GM18861 (cell line): Measurements from ENCODE around the gene PPP4C.

Experiments used
- ATAC-seq: cut with Tn5 transposase; IDR thresholded peaks from one replicate; pipeline ENCODE4 v1.9.1; 2021; ENCODE audit not compliant: unreplicated experiment

Gene PPP4C

DNA sequence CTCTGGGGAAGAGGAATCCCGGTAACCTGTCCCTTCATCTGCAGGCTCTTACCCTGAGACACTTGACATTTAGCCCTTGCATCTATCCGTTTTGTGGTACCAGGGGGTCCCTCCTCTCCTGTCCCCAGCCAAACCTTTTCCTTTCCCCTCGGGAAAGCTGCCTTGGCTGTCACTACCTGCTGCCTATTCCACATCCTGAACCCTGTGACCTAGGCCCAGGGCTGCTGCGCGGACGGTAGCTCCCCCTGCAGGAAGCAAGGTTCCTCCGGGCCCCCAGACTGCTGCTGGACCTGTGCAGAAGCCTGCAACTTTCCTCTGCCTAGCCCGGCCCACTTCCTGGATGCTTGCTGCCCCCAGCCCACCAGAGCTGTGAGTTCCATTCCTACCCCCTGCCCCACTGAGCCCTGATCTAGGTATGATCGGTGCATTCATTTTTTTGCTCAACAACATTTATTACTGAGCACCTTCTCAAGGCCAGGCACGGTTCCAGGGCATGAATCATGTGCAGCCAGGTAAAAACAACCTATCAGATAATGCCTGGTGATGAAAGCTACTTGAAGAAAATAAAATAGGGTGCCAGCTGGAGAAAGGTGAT lies 20.7 kb upstream of the PPP4C start:
- ATAC-seq, result no peak

DNA sequence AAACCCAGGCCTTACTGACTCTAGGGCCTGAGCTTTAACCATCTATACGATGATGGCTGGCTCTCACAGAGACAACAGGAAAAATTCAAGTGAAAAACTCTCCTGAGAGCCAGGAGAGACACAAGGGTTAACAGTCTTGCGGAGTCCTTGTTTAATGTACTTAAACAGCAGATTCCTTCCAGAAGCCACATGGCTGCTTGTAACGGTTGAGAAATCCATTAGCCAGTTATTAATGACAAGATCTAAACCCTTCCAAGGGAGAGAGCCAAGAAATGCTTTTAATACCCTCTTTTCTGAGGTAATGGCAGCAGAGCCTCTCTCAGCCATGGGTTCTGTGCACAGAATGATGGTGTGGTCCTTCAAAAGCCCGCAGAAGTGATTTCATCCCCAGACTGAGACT lies 15.4 kb upstream of the PPP4C start:
- no peak for ATAC-seq

DNA sequence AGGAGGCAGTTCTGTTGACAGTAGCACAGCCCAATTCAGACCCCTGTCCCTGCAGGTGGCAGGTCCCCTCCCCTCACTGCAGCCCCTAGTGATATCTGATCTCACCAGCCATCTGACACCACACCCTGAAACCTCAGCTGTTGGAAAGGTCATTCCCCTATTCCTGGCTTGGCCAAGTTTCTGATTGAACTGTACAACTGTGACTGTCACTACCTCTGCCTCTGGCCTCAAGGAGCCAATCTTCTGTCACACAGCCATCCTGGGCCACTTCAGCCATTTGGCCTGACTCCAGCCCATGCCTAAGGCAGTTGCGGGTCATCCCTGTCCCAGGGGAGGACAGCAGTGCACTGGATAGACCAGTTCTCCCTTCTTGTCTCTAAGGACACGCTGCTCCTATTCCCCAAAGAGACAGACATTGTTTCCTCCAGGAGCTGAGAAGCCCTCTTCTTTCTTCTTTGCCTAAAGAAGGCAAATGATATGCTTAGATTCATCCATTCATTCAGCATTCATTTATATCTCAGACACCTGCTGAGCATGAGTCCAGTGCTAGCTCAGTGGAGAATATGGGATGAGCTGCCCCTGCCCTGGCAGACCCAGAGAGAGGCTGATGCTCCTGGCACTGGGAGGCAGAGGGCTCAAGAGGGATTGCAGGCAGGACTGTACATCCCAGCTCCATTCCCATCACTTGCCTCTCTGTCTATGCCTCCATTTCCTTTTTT lies 14.8 kb upstream of the PPP4C start:
- ATAC-seq, result no peak

DNA sequence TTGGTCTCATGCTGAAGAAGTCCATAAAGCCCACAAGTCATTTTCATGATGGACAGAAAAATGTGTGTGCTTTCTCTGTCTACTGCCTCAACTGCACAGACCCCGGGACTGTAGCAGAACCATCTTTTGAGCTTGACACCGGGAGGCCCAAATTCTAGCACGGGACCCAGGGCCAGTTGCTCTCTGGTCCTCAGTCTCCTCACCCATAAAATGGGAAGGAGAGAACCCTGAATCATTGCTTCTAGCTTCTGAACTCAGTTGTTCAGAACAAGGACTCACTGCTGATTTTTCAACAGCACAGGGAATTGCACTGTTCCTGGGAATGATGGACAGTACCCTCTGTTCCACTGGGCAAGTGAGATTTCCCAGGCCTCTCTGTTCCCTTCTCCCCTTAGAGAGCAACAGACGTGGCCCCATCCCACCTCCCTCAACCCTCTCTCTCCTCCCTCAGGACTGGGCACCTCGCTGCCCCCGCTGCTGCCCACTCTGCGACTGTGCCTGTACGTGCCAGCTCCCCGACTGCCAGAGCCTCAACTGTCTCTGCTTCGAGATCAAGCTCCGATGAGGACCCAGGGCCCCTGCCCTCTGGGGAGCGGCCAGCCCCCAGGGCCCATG lies 12.4 kb upstream of the PPP4C start:
- ATAC-seq, result no peak

DNA sequence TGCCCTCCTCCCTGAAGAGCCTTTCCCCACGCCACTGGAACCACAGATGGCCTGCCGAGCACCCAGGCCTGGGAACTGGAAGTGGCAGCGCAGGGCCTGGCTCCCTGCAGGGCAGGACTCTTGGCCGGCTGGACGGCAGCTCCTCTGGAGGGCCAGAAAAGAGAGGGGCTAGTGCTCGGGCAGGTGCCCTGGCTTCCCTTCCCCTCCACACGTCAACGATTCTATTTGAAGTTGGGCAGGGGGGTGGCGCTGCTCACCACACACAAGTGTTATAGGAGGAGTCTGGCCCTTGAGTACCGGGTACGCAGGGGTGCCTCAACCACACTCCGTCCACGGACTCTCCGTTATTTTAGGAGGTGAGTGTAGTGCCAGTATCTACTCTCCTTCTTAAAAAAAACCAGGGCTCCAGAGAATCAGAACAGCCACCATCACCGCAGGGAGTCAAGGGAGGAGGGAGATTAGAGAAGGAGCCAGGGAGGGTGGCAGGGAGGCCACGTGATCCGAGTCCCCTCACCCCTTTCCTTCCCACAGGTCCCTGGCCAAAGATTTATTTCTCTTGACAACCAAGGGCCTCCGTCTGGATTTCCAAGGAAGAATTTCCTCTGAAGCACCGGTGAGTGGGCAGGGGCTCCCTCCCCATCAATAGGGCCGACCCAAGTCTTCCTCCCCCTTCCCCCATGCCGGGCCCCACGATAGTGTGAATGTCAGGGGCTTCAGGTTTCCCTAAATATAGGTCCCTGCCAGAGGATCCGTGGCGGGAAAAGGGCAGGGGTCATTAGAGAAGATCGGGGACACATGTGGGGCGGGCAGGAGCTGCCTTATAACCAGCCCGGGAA lies 11.7 kb upstream of the PPP4C start:
- peak; percentile 30 for ATAC-seq

DNA sequence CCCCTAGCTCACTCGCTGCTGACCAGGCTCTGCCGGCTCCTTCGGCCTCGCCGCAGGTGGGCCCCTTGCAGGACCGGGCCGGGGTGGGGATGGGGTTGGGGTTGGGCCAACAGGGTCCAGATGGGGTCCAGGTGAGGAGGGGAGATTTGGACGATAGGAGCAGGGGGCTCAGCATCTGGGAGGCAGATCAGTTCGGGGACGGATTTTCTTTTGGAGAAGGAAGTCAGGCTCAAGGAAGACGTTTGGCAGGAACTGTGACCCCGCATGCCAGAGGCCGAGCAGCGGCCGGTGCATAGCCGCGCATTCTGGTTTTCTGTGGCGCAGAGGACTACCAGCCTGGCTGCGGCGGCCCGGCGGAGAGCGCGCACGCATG lies 11.1 kb upstream of the PPP4C start:
- ATAC-seq, result no peak

DNA sequence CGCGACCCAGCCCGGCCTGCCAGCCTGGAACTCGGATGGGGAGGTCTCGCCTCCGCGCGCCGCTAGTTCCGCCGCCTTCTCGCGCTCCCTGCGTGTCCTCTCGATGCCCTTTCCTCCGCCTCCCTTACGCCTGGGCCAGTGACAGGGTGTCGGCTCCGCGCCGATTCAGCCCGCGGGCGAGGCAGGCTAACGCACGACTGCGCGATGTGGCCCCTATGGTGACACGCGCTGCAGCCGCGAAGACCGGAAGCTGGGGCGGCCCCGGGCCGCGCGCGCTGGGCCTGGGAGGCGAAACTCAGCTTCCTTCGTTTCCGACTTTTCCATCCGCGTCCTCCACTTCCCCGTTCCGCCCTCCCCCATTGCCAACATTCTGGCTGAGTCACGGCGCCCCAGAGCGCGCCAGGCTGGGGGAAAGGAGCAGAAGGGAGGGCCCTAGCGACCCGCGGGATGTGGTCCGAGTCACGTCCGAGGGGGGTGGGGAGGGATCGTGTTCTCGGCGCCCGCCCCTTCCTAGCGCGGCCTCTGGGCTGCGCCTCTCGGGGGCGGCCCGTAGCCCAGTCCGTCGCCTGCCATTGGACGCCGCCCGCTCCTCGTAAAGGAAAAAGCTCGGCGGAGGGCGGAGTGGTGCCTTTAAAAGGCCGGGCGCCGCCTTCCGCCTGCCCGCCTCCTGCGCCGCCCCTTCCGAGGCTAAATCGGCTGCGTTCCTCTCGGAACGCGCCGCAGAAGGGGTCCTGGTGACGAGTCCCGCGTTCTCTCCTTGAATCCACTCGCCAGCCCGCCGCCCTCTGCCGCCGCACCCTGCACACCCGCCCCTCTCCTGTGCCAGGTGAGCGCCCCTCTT lies 10.5 kb upstream of the PPP4C start, which contains the start of gene ALDOA:
Gene ALDOA (plus strand): TSS at position 659 of the 841 bp plus-strand sequence. CDS start 1,138 bp downstream, outside the sequence.
- ATAC-seq, result peak; percentile 63

DNA sequence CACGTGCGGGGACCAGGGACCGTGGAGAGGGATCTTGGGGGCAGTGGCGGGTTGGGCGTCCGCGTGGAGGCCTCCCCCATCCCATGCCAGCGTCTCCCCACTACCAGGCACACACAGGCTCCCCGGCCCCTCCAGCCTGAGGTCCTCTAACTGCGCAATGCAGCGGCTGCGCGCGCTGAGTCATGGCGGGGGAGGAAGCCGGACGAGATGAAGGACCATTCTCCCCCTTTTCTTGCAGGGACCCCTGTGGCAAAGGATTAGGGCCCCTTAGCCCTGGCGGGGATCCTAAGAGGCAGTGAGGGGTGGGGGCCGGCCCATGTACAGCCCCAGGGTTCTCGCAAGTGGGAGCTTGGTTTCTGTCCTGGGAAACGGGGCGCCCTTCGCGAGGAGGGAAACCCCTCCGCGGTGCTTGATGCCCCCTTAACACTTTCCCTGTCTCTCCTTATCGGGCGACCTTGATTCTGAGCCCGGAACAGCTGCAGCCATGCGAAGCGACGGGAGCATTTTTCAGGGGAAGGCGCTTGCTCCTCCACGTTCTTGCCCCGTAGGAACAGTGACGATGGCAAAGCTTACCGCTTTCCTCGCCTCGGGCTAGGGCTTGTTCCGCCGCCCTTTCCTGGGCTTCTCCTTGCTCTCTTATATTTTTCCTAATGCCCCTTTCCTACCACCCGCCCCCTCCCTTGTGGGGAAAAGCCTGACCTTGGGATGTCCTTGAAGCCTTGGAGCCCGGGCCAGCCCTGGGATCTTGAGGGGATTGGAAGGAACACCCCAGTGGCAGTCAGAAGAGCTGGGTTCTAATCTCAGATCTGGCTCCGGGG lies 9.6 kb upstream of the PPP4C start:
- ATAC-seq, result no peak

DNA sequence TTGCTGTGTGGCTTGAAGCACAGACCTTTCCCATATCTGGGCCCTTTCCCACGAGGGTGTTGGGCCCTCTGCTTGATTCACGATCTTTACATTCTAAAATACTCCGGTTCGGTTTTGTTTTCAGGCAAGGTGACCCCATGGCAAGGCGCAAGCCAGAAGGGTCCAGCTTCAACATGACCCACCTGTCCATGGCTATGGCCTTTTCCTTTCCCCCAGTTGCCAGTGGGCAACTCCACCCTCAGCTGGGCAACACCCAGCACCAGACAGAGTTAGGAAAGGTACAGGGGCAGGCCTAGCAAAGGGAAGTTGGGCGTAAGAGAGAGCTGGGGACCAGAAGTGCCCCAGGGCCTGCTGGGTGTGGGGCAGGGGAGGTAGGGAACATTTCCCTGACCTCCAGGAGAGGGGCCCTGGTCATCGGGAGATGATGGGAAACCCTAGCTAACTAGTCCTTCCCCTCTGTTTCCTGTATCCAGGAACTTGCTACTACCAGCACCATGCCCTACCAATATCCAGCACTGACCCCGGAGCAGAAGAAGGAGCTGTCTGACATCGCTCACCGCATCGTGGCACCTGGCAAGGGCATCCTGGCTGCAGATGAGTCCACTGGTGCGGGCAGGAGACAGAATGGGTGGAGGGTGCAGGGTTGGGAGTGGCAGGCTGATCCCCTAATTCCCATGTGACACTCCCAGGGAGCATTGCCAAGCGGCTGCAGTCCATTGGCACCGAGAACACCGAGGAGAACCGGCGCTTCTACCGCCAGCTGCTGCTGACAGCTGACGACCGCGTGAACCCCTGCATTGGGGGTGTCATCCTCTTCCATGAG lies 8.8 kb upstream of the PPP4C start:
- no peak for ATAC-seq

DNA sequence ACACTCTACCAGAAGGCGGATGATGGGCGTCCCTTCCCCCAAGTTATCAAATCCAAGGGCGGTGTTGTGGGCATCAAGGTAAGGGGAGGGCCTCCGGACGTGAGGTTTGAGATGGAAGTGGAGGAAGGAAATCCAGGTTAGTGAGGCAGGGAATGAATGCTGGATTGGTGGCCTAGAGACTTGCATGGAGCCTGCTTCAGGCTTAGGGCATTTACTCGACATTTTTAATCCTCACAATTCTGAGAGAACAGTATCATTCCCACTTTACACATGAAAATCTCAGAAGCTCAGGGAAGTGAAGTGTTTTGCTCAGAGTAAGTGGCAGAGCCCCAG lies 8.2 kb upstream of the PPP4C start:
- no peak for ATAC-seq

DNA sequence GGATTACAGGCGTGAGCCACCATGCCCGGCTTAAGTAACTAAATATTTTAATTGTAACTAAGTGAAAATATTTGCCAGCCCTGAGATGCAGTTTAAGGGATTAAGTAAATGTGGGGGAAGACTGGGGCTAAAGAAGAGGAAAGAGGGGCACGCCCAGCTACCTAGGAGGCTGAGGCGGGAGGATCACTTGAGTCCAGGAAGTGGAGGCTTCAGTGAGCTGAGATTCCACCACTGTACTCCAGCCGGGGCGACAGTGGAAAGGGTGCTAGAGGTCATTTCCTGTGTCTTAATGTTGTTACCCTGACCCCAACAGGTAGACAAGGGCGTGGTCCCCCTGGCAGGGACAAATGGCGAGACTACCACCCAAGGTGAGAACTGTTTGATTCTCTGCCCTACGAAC lies 7.5 kb upstream of the PPP4C start:
- ATAC-seq, result no peak

DNA sequence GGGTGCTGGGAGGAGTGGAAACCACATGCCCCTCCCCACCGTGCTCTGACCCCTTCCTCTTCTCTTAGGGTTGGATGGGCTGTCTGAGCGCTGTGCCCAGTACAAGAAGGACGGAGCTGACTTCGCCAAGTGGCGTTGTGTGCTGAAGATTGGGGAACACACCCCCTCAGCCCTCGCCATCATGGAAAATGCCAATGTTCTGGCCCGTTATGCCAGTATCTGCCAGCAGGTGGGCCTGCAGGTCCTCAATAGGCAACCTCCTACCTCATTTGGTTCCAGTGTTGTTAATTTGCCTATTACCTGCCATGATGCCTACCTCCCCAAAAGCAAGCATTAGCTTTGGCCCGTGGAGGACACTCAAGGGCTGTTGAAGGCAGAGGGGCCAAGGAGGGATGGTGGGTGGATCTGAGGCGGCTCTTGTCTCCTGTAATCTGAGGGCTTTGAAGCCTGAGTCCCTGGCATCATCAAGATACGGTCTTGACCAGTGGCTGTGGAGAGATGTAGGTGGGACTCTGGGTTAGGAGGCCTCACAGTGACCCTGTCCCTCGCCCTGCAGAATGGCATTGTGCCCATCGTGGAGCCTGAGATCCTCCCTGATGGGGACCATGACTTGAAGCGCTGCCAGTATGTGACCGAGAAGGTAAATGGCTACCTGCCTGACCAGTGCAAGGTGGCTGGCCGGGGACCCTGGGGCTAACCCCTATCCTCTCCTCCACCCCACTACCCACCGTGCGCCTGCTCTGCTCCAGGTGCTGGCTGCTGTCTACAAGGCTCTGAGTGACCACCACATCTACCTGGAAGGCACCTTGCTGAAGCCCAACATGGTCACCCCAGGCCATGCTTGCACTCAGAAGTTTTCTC lies 6.8 kb upstream of the PPP4C start:
- ATAC-seq, result no peak

DNA sequence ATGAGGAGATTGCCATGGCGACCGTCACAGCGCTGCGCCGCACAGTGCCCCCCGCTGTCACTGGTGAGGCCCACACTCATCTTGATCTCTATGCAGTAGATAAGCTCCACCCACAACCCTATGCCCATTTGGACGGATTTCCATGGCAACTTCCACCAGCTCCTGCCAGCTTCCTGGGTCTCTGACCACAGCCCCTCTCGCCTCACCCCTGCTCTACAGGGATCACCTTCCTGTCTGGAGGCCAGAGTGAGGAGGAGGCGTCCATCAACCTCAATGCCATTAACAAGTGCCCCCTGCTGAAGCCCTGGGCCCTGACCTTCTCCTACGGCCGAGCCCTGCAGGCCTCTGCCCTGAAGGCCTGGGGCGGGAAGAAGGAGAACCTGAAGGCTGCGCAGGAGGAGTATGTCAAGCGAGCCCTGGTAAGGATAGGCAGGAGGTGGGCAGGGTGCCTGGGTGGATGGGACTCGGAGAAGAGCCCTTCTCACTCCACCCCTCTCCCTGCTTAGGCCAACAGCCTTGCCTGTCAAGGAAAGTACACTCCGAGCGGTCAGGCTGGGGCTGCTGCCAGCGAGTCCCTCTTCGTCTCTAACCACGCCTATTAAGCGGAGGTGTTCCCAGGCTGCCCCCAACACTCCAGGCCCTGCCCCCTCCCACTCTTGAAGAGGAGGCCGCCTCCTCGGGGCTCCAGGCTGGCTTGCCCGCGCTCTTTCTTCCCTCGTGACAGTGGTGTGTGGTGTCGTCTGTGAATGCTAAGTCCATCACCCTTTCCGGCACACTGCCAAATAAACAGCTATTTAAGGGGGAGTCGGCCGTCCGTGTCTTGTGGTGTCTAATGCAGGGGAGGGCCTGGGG lies 6.0 kb upstream of the PPP4C start:
- no peak for ATAC-seq

DNA sequence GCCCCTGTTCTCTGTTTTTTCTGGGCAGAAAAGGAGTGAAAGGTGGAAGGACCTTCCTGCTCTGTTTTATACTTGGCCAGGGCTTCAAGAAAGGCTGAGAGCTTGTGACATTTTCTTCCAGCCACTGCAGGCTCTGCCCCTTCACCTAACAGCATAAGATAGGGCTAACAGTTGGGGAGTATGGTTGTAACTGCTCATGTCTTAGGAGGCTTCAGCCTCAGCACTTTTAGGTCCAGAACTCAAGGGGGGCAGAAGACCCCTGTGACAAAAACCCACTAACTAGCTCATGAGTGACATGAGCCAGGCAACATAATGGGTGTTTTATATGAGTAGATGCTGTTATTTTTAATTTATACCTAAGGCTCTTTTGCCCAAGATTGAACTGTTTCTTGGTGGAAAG lies 5.3 kb upstream of the PPP4C start:
- ATAC-seq, result no peak

DNA sequence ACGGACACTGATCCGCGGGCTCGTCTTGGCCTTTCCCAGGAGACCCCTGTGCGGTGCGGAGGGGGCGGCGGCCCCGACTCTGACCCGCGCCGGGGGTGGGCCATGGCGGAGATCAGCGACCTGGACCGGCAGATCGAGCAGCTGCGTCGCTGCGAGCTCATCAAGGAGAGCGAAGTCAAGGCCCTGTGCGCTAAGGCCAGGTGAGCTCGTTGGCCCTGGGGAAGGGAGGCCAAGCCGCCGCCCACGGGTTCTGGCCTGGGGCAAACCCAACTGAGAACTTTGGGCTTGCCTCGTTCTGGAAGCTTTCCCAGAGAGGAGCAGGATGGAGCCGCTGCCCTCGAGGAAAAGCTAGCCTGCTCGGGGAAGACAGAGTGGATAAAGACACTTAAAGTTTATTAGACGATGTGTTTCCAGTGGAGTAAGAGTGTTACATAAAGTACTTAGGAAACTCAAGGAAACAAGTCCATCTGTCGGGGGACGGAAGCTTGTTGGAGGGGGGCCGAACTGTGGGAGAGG lies 540 bp downstream of the PPP4C start:
- ATAC-seq, result no peak

DNA sequence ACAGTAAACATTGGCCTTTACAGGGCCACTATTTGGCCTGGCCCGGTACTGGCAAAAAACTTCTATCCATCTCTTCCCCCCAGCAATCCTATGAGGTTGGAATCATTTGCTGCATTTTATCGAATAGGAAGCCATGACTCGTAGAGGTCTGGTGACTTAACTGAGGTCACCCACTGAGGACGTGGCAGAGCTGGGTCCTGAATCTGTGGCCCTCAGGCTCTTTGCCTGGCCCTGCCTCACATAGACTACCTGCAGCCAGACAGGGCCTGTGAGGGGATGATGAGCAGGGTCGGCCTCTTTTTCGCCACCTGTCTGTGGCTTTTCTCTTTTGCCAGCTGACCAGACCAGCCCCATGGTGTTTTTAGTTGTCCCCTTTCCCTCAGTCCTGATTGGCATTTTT lies 1.9 kb downstream of the PPP4C start:
- ATAC-seq, result no peak

DNA sequence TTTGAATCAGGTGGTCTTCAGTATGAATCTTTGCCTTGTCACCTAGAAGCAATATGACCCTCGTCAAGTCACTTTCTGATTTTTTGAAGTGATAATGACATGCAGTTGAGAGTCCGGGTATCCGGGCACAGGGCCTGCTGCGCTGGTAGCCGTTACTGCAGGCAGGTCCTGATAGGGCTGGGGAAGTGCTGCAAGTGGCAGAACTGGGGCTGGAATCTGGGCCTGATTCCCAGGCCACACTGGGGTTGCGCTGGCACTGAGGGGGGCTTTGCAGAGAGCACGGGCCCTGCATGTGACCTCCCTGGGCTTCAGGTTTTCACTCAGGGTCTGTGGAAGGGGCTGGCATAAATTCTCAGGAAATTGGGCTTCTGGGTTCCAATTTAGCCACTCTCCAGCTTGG lies 3.0 kb downstream of the PPP4C start:
- no peak for ATAC-seq
